ENCODE measurements around the gene DMRTC2. TPM values are rescaled to one million over a fixed set of nuclear protein-coding genes. Genes with fewer than 3 reads are reported as not detected.

Gene DMRTC2
- total RNA-seq, 1 donor from 2014 or later, result not detected

DNA sequence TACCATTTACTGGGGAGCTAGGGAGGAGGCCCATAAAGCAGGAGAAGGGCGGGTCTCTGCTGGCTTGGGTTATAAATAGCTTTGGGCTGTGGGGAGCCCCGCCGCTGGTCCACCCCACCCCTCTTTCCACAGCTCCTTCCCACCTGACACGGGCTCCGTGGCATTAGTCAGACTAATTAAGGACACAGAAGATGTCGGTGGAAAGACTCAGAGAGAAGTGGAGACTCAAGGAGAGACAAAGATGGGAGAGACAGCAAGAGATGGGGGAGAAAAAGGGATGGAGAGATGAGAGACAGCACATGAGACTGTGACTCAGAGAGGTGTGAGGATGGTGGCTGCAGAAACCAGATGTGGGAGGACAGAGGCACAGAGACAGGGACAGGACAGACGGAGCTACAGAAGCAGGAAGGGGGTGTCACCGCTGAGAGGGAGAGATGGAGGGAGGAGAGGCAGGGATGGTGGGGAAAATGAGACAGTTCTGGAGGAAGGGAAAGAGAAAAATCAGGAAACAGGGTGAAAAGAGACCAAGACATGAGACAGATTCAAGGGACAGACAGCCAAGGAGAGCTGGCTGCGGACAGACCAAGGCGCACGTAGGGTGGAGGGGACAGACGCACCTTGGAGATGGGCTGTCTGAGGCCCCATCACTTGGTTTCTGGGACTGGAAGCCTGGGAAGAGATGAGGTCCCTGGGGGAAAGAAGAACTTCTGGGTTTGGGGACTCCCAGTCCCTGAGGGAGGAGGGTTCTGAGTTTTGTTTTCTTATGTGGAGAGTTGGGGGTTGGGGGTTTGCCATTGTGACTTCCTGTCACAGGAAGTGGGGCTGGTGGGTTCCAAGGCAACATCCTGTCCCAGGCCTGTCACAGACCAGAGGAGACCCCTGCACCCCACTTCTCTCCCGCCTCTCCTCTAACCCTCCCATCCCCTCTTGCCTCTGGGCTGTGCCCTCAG lies 42.2 kb downstream of the DMRTC2 start:
- DNase-seq (ENCODE audit: low spot score, unreplicated experiment), result no peak
- peak overlapping the region; percentile 88 for H3K27ac Mint-ChIP-seq
- H3K9me3 Mint-ChIP-seq (ENCODE audit: low read depth), result no peaks in the 10 kb centered on the region
- H3K4me3 Mint-ChIP-seq (ENCODE audit: low read depth), result peak overlapping the region; percentile 58
- peaks cover 13% of the 10 kb centered on the region for H3K27me3 Mint-ChIP-seq
- TF ChIP-seq, protein P1, sequence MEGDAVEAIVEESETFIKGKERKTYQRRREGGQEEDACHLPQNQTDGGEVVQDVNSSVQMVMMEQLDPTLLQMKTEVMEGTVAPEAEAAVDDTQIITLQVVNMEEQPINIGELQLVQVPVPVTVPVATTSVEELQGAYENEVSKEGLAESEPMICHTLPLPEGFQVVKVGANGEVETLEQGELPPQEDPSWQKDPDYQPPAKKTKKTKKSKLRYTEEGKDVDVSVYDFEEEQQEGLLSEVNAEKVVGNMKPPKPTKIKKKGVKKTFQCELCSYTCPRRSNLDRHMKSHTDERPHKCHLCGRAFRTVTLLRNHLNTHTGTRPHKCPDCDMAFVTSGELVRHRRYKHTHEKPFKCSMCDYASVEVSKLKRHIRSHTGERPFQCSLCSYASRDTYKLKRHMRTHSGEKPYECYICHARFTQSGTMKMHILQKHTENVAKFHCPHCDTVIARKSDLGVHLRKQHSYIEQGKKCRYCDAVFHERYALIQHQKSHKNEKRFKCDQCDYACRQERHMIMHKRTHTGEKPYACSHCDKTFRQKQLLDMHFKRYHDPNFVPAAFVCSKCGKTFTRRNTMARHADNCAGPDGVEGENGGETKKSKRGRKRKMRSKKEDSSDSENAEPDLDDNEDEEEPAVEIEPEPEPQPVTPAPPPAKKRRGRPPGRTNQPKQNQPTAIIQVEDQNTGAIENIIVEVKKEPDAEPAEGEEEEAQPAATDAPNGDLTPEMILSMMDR (IDR thresholded peaks at IDR 0.05; ENCODE audit: unreplicated experiment), result no peak
- peaks cover 30% of the 10 kb centered on the region for H3K4me1 Mint-ChIP-seq (ENCODE audit: low read depth)
- peaks cover 3% of the 10 kb centered on the region for H3K36me3 Mint-ChIP-seq (ENCODE audit: insufficient read depth)

DNA sequence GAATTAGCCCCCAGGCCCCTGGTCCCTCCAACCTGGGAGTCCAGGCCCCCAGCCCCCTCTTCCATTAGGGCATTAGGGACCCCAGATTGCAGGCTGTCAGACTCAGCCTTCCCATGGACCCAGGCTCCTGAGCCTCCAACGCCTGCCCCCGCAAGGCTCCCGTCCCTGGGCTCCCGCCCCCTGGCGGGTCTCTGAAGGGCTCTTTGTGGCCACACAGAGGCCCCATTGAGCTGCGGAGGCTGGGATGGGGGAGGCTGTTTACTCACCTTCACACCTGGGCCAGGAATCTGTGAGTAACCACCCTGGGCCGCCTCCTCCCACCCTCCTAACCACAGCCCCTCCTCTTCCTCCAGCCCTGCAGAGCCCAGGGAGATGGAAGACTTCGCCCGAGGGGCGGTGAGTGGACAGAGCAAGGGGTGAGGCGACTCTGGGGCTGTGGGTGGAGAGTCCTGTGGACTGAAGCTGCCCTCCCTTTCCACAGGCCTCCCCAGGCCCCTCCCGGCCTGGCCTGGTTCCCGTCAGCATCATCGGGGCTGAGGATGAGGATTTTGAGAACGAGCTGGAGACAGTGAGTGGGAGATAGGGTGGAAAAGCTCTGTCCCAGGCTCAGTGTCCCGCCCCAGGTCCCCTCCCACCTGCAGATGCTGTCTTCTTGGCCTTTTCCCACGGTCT lies 43.0 kb downstream of the DMRTC2 start:
- Mint-ChIP-seq H3K9me3 (ENCODE audit: low read depth) (no peaks in the 10 kb centered on the region), H3K4me1 (ENCODE audit: low read depth) (peaks cover 27% of the 10 kb centered on the region), H3K27me3 (peaks cover 6% of the 10 kb centered on the region), H3K4me3 (ENCODE audit: low read depth) (peak overlapping the region; percentile 69), H3K27ac (peak overlapping the region; percentile 91), H3K36me3 (ENCODE audit: insufficient read depth) (peaks cover 3% of the 10 kb centered on the region)
- TF ChIP-seq, protein P1 (IDR thresholded peaks at IDR 0.05; ENCODE audit: unreplicated experiment), result peak; percentile 57
- peak; percentile 78 for DNase-seq (ENCODE audit: low spot score, unreplicated experiment)

DNA sequence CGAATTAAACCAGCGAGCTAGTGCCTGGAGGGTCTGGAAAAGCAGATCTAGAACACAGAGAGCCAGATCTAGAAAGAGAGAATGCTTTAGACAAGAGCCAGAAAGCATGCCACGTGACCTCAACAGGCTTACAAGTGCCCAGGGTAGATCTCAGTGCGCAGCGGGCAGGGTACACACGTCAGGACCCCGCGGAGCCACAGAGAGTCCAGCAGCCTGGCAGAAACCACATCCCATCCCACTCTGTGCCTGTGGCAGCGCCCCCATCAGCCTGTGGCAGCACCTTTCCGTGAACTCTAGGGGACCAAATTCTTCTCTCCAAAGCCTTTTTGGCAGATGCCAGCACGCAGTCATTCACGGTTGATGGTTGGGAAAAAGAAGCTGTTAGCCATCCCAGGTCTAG lies 44.1 kb downstream of the DMRTC2 start:
- H3K4me3 Mint-ChIP-seq (ENCODE audit: low read depth), result no peak overlapping the region
- H3K36me3 Mint-ChIP-seq (ENCODE audit: insufficient read depth), result peaks cover 5% of the 10 kb centered on the region
- no peak overlapping the region for H3K27ac Mint-ChIP-seq
- TF ChIP-seq, protein P1 (IDR thresholded peaks at IDR 0.05; ENCODE audit: unreplicated experiment), result no peak
- no peak for DNase-seq (ENCODE audit: low spot score, unreplicated experiment)
- no peaks in the 10 kb centered on the region for H3K9me3 Mint-ChIP-seq (ENCODE audit: low read depth)
- H3K27me3 Mint-ChIP-seq, result peaks cover under 1% of the 10 kb centered on the region
- peaks cover 27% of the 10 kb centered on the region for H3K4me1 Mint-ChIP-seq (ENCODE audit: low read depth)

DNA sequence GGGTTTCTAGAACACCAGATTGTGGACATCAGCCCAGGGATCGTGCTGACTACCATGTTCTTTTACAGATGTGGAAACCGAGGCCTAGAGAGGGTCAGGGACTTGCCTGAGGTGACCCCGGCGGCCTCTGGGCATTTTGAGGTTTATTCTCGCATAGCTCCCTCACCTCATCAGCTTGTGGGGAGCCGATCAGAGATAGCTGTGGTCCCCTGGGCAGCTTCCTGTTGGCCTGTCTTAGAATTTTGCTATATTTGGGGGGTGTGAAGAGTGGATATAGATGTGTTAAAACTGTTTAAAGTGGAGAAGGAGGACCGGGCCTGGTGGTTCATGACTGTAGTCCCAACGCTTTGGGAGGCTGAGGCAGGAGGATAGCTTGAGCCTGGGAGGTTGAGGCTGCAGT lies 45.1 kb downstream of the DMRTC2 start:
- H3K9me3 Mint-ChIP-seq (ENCODE audit: low read depth), result no peaks in the 10 kb centered on the region
- DNase-seq (ENCODE audit: low spot score, unreplicated experiment), result no peak
- H3K27me3 Mint-ChIP-seq, result no peaks in the 10 kb centered on the region
- TF ChIP-seq, protein P1 (IDR thresholded peaks at IDR 0.05; ENCODE audit: unreplicated experiment), result no peak
- H3K4me3 Mint-ChIP-seq (ENCODE audit: low read depth), result no peak overlapping the region
- peaks cover 5% of the 10 kb centered on the region for H3K36me3 Mint-ChIP-seq (ENCODE audit: insufficient read depth)
- H3K4me1 Mint-ChIP-seq (ENCODE audit: low read depth), result peaks cover 24% of the 10 kb centered on the region
- no peak overlapping the region for H3K27ac Mint-ChIP-seq

DNA sequence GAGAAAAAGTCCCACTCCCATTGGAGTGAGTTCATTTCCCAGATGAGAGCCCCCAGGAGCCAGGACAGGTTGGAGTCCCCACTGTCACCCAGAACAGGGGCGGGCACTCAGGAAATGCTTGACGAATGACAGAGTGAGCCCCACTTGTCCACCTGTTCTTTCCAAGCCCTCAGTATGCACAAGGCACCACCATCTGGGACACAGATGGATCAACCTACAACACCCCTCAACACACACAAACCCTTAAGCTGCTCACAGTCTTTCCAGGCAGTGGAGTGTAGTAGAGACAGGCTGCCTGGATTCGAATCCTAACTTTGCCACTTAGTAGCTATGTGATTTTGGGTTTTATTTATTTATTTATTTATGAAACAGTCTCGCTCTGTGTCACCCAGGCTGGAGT lies 46.1 kb downstream of the DMRTC2 start:
- TF ChIP-seq, protein P1 (IDR thresholded peaks at IDR 0.05; ENCODE audit: unreplicated experiment), result no peak
- DNase-seq (ENCODE audit: low spot score, unreplicated experiment), result no peak
- Mint-ChIP-seq H3K9me3 (ENCODE audit: low read depth) (no peaks in the 10 kb centered on the region), H3K27me3 (no peaks in the 10 kb centered on the region), H3K4me3 (ENCODE audit: low read depth) (no peak overlapping the region), H3K4me1 (ENCODE audit: low read depth) (peaks cover 27% of the 10 kb centered on the region), H3K27ac (no peak overlapping the region), H3K36me3 (ENCODE audit: insufficient read depth) (peaks cover 11% of the 10 kb centered on the region)

All from progenitor cell of endocrine pancreas (in vitro differentiated cells).